Measurements from ENCODE around the gene IQSEC3. TPM values are rescaled to one million over a fixed set of nuclear protein-coding genes. Genes with fewer than 3 reads are reported as not detected.

Gene IQSEC3
- total RNA-seq, 1 experiment from 2014 or later, result not detected

DNA sequence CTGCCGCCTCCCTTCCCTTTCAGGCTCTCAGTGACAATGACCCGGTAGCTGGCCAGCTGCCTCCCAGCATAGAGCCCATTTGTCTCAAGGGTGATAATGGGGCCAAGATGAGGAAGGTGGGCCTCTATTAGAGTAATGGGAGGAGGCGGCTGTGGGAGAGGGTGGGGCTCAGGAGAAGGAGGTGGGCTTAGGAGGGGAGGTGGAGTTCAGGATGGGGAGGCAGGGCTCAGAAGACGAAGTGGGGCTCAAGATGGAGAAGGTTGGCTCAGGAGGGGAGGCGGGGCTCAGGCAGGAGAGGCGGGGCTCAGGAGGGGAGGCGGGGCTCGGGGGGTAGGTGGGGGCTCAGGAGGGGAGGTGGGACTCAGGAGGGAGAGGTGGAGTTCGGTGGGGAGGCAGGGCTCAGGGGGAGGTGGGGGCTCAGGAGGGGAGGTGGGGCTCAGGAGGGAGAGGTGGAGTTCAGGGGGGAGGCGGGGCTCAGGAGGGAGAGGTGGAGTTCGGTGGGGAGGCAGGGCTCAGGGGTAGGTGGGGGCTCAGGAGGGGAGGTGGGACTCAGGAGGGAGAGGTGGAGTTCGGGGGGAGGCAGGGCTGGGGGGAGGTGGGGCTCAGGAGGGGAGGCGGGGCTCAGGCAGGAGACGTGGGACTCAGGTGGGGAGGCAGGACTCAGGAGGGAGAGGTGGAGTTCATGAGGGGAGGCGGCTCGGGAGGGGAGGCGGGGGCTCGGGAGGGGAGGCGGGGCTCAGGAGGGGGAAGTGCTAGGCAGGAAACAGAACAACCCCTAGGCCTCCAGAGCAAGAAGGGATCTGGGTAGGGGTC, 36.8 kb downstream of the IQSEC3 start:
- Histone ChIP-seq H3K4me1 (replicated peaks) (no peaks in the 10 kb centered on the region), H3K36me3 (no peaks in the 10 kb centered on the region), H3K9me3 (replicated peaks) (no peaks in the 10 kb centered on the region), H3K27me3 (replicated peaks) (peaks cover 57% of the 10 kb centered on the region), H3K27ac (no peak overlapping the region), H3K4me3 (no peak overlapping the region)
- no peak for DNase-seq (ENCODE audit: low read depth in 1 of 2, low spot score in 2 of 2)

DNA sequence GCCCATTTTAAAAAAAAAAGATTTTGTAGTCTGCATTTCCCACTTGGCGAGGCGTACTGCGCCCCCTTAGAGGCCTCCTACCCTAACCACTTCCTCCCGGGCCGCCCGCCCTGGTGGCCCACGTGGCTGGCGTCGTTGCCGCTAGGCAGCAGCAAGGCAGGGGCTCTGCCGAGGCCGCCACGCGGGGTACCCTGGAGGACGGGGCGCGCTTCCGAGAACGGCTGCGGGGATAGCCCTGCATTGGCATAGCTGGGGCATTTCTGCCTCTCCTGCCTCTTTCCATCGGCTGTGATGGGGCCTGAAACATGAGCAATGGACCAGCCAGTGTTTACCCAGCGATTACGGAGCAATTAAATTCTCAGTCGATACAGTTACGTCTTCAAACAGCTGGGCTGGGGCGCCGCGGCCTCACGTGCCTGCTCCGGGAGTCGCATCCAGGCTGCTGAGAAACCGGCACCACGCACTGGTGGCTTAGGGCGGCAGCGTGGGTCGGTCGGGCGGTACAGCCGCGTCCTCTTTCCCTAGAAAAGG, 38.0 kb downstream of the IQSEC3 start:
- Histone ChIP-seq H3K27me3 (replicated peaks) (peaks cover 53% of the 10 kb centered on the region), H3K27ac (no peak overlapping the region), H3K36me3 (no peaks in the 10 kb centered on the region), H3K9me3 (replicated peaks) (no peaks in the 10 kb centered on the region), H3K4me3 (no peak overlapping the region), H3K4me1 (replicated peaks) (no peaks in the 10 kb centered on the region)
- DNase-seq (ENCODE audit: low read depth in 1 of 2, low spot score in 2 of 2), result no peak

DNA sequence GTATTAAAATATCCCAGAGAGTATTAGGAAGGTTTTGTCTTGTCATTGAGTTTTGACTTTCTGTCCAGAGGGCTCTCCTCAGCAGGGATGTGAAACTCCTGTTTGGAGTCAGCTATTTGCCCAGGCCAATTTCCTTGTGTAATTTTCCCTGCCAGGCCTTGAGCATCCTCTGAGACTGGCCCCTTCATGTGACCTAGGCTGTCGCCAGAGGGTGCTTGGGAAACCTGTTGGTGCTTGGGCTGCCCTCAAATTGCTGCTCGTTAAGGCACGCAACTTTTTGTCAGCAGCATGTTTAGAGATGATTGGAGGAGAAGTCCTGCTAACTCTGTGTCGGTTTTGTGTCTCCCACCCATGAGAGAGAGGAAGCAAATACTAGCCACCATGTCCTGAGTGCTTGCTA, 39.1 kb downstream of the IQSEC3 start:
- Histone ChIP-seq H3K4me3 (no peak overlapping the region), H3K27me3 (replicated peaks) (peaks cover 57% of the 10 kb centered on the region), H3K4me1 (replicated peaks) (no peaks in the 10 kb centered on the region), H3K27ac (no peak overlapping the region), H3K36me3 (no peaks in the 10 kb centered on the region), H3K9me3 (replicated peaks) (no peaks in the 10 kb centered on the region)
- no peak for DNase-seq (ENCODE audit: low read depth in 1 of 2, low spot score in 2 of 2)

DNA sequence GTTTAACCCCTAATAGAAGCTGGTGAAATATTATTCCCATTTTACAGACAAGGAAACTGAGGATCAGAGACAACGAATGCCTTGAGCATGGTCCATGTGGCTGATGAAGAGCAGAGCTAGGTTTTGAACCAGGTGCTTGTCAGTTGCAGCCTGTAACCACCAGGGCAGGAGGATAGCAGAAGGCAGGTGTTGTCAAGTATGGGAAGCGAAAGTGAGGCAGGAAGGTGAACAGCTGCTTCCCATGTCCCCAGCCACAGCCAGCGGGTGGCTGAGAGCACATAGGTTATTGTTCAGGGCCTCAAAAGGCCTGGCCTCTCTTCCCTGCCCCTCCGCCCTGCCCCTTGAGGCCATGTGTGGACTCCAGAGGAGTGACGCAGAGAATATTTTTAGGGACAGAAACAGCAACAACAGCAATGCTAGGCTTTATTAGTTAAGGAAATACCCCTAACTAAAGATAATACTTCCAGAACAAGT, 39.6 kb downstream of the IQSEC3 start:
- DNase-seq (ENCODE audit: low read depth in 1 of 2, low spot score in 2 of 2), result no peak

DNA sequence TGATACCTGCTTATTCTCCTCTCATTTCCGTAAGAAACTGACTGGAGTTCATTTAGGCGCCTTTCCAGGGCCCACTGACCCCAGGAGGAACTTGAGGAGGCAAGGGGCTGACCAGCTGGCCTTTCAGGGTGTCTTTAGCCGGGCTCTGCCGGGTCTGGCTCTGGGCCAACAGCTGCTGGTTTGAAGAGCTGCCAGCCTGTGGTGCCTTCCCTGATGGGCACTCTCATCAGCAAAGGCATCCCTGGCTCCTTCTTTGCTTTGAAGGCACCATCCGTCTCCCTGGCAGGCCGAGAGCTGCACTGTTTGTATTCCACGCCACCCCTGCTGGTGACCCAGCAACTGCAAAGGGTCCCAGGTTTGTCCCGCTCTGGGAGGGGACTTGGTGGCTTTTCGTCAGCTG, 42.0 kb downstream of the IQSEC3 start:
- Histone ChIP-seq H3K27ac (no peak overlapping the region), H3K4me1 (replicated peaks) (no peaks in the 10 kb centered on the region), H3K27me3 (replicated peaks) (peaks cover 73% of the 10 kb centered on the region), H3K9me3 (replicated peaks) (no peaks in the 10 kb centered on the region), H3K36me3 (no peaks in the 10 kb centered on the region), H3K4me3 (no peak overlapping the region)
- DNase-seq (ENCODE audit: low read depth in 1 of 2, low spot score in 2 of 2), result no peak

More for the DNA sequence above, 39.6 kb downstream of the IQSEC3 start:
- peaks cover 60% of the 10 kb centered on the region for H3K27me3 ChIP-seq (replicated peaks)
- H3K4me3 ChIP-seq, result no peak overlapping the region
- H3K9me3 ChIP-seq (replicated peaks), result no peaks in the 10 kb centered on the region
- no peaks in the 10 kb centered on the region for H3K36me3 ChIP-seq
- no peaks in the 10 kb centered on the region for H3K4me1 ChIP-seq (replicated peaks)
- H3K27ac ChIP-seq, result no peak overlapping the region

DNA sequence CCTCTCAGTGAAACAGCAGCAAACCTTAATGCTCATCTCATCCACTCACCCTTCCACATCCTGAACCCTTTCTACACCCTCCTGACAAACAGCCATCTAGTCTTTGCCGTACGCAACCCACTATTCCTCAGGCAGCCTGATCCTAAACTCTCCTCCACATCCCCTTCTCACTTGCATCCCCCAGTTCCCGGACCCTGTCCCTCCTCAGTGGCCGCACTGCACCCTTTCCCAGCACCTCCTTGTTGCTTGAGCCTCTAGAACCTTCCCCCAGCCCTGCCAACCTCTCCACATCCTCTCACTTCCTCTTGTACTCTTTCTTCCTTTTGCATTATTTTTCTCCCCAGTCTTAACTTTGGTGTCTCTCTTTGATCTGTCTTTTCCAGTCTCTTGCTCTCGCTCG, 42.9 kb downstream of the IQSEC3 start:
- Histone ChIP-seq H3K4me3 (no peak overlapping the region), H3K27ac (no peak overlapping the region), H3K36me3 (no peaks in the 10 kb centered on the region), H3K9me3 (replicated peaks) (no peaks in the 10 kb centered on the region), H3K27me3 (replicated peaks) (peaks cover 79% of the 10 kb centered on the region), H3K4me1 (replicated peaks) (no peaks in the 10 kb centered on the region)
- DNase-seq (ENCODE audit: low read depth in 1 of 2, low spot score in 2 of 2), result no peak

DNA sequence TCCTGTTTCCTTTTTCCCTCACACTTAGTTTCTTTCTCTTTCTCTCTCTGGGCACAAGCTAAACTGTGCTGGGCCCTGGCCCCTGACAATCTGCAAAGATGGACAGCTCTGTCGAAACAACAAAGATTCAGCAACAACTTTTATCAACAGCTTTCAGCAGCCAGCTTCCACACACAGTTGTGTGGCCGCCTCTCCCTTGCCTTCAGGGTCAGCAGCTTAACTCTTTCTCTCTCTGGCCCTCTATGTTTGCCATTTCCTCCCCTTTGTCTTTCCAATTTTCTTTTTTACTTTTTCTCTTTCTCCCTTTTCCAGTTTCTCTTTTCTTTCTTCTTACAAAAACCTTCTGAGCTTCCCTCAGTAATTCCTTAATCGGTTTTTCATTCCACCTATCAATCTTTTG, 43.3 kb downstream of the IQSEC3 start:
- Histone ChIP-seq H3K4me3 (no peak overlapping the region), H3K9me3 (replicated peaks) (no peaks in the 10 kb centered on the region), H3K36me3 (no peaks in the 10 kb centered on the region), H3K4me1 (replicated peaks) (no peaks in the 10 kb centered on the region), H3K27me3 (replicated peaks) (peaks cover 77% of the 10 kb centered on the region), H3K27ac (no peak overlapping the region)
- no peak for DNase-seq (ENCODE audit: low read depth in 1 of 2, low spot score in 2 of 2)

DNA sequence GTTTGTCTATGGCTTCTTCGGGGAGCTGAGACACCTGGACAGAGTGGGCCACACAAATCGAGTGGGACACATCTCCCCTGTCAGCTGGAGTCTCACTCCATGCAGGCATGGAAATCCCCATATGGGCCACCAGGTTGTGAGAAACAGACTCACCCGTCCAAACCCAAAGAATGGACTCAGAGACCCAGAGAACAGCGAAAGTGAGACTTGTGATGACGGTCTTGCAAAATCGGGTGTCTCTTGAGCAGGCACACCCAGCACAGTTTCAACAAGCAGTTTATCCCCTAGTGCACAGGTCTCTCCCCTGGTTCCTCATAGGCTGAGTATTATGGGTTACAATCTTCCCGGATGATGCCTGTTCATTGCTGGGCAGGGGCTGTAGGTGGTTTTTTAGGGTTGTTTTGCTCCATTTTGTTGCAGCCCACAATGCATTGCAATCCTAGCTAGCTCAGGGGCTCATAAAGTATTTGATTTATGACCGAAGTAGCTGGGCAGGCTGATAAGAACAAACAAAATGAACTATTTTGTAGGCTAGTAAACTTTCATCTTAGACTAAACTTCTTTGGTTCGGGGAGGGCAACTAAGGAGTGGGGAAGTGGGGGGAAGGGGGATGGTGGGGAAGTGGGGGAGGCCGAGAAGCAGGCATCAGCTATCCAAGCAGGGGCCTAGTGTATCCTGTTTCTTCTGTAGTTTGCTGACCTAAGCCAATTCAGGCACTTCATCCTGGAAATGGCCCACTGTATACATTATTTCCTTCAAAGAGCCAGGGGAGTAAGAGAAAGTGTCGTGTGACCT, 45.3 kb downstream of the IQSEC3 start:
- Histone ChIP-seq H3K27ac (no peak overlapping the region), H3K27me3 (replicated peaks) (peaks cover 65% of the 10 kb centered on the region), H3K36me3 (no peaks in the 10 kb centered on the region), H3K4me1 (replicated peaks) (no peaks in the 10 kb centered on the region), H3K9me3 (replicated peaks) (no peaks in the 10 kb centered on the region), H3K4me3 (no peak overlapping the region)
- no peak for DNase-seq (ENCODE audit: low read depth in 1 of 2, low spot score in 2 of 2)

DNA sequence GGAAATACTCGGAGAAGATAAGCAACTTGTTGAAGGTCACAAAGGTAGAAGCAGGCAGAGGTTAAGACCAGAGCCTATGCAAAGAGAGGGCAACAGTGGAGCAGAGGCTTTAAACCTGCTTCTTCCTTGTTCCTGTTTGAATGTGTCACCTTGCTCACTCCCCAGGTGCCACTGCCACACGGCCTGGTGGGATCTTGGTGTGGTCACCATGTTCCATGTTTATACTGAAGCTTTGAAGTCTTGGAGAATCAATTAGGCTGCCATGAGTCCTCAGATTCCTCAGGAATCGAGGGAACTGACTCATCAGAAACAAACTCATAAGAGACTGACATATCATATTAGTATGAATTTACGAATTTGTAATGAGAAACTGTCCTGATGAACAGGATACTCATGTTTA, 46.8 kb downstream of the IQSEC3 start:
- no peak overlapping the region for H3K27ac ChIP-seq
- DNase-seq (ENCODE audit: low read depth in 1 of 2, low spot score in 2 of 2), result no peak
- peaks cover 53% of the 10 kb centered on the region for H3K27me3 ChIP-seq (replicated peaks)
- H3K4me1 ChIP-seq (replicated peaks), result no peaks in the 10 kb centered on the region
- H3K36me3 ChIP-seq, result no peaks in the 10 kb centered on the region
- H3K9me3 ChIP-seq (replicated peaks), result no peaks in the 10 kb centered on the region
- no peak overlapping the region for H3K4me3 ChIP-seq

DNA sequence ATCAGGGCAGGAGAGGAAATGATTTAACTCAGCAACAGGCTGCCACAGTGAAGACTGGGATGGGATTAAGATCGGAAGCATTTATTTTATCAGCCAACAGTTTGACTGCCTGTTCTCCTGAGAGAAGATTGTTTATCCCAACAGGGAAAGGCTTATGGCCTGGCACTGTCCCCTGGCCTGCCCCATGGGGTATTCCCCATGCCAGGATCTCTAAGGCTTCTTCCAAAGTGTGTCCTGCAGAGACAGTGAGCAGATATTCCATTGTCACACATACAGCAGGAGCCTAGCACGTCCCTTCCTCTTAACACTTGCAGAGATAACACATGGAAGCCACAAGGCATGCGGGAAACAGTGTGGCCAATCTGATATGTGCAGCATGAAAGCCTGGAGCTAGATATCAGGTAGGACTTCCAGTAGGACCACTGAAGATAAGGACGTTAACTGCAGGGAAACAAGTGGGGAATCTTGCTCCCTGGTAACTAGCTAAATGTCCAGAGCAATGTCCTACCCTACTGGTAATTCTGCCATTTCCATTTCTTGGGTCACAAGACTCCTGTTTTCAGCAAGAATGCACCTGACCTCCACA, 48.2 kb downstream of the IQSEC3 start:
- Histone ChIP-seq H3K4me3 (no peak overlapping the region), H3K4me1 (replicated peaks) (no peaks in the 10 kb centered on the region), H3K27me3 (replicated peaks) (peaks cover 50% of the 10 kb centered on the region), H3K27ac (no peak overlapping the region), H3K9me3 (replicated peaks) (no peaks in the 10 kb centered on the region), H3K36me3 (no peaks in the 10 kb centered on the region)
- DNase-seq (ENCODE audit: low read depth in 1 of 2, low spot score in 2 of 2), result no peak

DNA sequence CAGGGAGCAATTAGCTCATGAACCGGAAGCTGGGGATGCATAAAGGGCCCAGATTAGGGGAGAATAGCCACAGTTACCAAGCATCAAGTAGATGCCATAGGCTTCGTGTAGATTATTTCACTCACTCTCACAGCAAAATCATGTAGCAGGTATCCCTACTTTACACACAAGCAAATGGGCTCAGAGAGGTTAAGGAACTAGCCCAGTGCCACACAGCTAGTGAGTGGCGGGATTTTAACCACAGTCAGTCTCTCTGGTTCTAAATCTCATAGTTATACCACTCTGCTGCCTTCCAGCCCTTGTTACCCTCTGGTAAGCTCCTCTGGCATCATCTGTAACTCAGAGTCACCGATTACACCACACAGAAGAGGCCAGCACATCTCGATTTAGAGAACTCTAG, 49.0 kb downstream of the IQSEC3 start:
- H3K36me3 ChIP-seq, result no peaks in the 10 kb centered on the region
- no peak overlapping the region for H3K4me3 ChIP-seq
- H3K9me3 ChIP-seq (replicated peaks), result no peaks in the 10 kb centered on the region
- peaks cover 42% of the 10 kb centered on the region for H3K27me3 ChIP-seq (replicated peaks)
- no peaks in the 10 kb centered on the region for H3K4me1 ChIP-seq (replicated peaks)
- DNase-seq (ENCODE audit: low read depth in 1 of 2, low spot score in 2 of 2), result no peak
- no peak overlapping the region for H3K27ac ChIP-seq

DNA sequence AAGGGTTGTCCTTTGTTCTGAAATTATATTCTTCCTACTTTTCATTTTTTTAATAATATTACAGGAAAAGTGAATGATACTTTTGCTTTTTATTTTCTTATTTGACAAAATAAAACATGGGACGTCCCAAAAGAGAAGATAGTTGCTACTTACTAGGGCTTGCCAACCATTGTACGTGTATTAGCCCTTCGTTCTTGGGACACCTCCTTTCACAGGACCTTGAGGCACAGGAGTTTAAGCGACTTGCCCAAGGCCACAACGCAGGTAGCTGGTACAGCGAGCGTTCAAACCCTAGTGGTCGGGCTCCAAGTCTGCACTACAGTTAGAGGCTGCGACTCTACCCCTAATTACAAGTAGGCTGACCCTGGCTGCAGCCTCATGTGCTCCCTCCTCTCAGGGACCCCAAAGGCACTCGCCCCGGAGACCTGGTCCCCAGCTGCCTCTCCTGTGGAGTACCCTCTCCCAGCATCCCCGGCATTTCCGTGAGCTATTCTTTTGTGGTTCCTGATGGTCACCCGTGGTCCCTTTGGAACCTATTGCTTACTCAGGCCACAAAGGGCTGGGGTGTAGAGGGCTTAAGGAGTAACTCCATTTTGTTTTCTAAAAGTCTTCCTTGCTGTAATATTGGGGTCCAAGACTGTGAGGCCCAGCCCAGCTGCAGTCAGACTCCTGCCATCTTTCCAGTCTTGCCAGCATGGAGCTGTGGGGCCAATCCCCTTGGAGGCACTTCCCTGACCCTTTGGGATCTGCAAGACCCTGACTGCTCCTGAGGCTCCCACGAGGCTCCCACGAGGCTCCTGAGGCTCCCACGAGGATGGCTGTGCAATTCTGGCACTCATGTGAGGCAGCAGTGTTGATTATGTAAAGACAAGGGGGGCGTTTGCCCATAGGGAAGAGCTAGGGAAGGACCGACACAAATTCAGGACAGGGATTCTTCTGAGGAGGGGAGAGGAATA, 49.7 kb downstream of the IQSEC3 start:
- DNase-seq (ENCODE audit: low read depth in 1 of 2, low spot score in 2 of 2), result no peak
- Histone ChIP-seq H3K9me3 (replicated peaks) (no peaks in the 10 kb centered on the region), H3K4me1 (replicated peaks) (no peaks in the 10 kb centered on the region), H3K27me3 (replicated peaks) (peaks cover 35% of the 10 kb centered on the region), H3K4me3 (no peak overlapping the region), H3K27ac (no peak overlapping the region), H3K36me3 (no peaks in the 10 kb centered on the region)

DNA sequence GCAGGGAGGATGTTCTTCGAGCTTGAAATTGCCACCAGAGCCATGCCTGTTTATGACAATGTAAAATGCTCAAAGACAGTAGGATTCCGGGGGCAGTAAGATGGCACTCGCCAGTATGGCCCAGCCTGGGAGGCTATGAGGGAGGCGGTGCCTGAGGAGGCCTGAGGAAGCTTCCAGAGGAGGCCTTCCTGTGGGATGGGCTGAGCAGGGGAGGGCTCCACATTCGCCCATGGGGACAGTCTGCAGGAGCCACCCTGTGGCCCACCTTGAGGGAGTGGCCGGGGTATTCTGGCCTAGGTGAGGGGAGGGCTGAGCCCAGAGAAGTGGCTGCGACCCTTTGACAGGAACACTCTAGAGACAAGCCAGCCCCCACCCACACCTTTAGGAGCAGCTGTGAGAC, 50.7 kb downstream of the IQSEC3 start:
- H3K27me3 ChIP-seq (replicated peaks), result peaks cover 28% of the 10 kb centered on the region
- no peaks in the 10 kb centered on the region for H3K4me1 ChIP-seq (replicated peaks)
- no peak for DNase-seq (ENCODE audit: low read depth in 1 of 2, low spot score in 2 of 2)
- H3K4me3 ChIP-seq, result no peak overlapping the region
- H3K9me3 ChIP-seq (replicated peaks), result no peaks in the 10 kb centered on the region
- H3K27ac ChIP-seq, result no peak overlapping the region
- H3K36me3 ChIP-seq, result no peaks in the 10 kb centered on the region
